Mononuclear cell (primary cell): Measurements from ENCODE around the gene MYO10. TPM values are rescaled to one million over a fixed set of nuclear protein-coding genes. Genes with fewer than 3 reads are reported as not detected.

Source experiments
- H3K27me3 ChIP-seq: 2 replicates; pipeline ENCODE4 v1.6.0; 2011; ENCODE audit warnings: low read length, control low read depth; ENCODE audit not compliant: insufficient read depth
- H3K4me1 ChIP-seq: 2 replicates; pipeline ENCODE4 v1.5.1; 2011; ENCODE audit warnings: mild to moderate bottlenecking, low read length, control low read depth; ENCODE audit not compliant: insufficient read depth
- H3K4me3 ChIP-seq: 2 replicates; pipeline ENCODE4 v1.5.1; 2011; ENCODE audit warnings: mild to moderate bottlenecking, low read length, moderate library complexity
- H3K9me3 ChIP-seq: 2 replicates; pipeline ENCODE4 v1.5.1; 2011; ENCODE audit warnings: low read depth, mild to moderate bottlenecking, control low read depth, low read length
- total RNA-seq: library from RNA; depleted of rRNA; stranded (reverse); fragments of >200 nt; gene quantifications from one replicate; pipeline ENCODE4 v1.2.3, GENCODE V29; 2012

Gene MYO10
- total RNA-seq, 1 donor = 1.0 TPM

GRCh38 chr5:16815432-16815831 lies 120.7 kb downstream of the MYO10 start:
- no peaks in the 10 kb centered on the region for H3K4me1 ChIP-seq
- H3K27me3 ChIP-seq = no peaks in the 10 kb centered on the region
- H3K4me3 ChIP-seq = no peak overlapping the region
- no peaks in the 10 kb centered on the region for H3K9me3 ChIP-seq

DNA sequence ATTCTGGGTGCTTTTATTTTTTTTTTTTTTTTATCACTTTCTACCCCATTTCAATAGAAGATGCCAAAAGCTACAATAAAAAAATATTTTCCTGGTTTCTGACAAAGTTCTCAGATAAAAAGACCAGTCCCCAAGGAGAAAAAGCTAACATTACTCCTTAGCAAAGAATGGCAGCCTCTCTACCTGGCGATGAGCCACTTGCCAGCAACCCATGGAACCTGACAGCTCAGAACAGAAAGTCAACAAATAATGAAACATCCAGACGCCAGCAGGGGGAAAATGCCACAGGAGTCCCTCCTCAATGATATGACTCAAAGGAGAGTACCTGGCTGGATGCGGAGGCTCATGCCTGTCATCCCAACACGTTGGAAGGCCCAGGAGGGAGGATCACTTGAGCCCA lies 123.2 kb downstream of the MYO10 start:
- H3K9me3 ChIP-seq = no peaks in the 10 kb centered on the region
- H3K4me1 ChIP-seq = no peaks in the 10 kb centered on the region
- H3K4me3 ChIP-seq = no peak overlapping the region
- no peaks in the 10 kb centered on the region for H3K27me3 ChIP-seq

GRCh38 chr5:16812448-16812847 lies 123.6 kb downstream of the MYO10 start:
- Histone ChIP-seq H3K4me1 (no peaks in the 10 kb centered on the region), H3K9me3 (no peaks in the 10 kb centered on the region), H3K4me3 (no peak overlapping the region), H3K27me3 (no peaks in the 10 kb centered on the region)

DNA sequence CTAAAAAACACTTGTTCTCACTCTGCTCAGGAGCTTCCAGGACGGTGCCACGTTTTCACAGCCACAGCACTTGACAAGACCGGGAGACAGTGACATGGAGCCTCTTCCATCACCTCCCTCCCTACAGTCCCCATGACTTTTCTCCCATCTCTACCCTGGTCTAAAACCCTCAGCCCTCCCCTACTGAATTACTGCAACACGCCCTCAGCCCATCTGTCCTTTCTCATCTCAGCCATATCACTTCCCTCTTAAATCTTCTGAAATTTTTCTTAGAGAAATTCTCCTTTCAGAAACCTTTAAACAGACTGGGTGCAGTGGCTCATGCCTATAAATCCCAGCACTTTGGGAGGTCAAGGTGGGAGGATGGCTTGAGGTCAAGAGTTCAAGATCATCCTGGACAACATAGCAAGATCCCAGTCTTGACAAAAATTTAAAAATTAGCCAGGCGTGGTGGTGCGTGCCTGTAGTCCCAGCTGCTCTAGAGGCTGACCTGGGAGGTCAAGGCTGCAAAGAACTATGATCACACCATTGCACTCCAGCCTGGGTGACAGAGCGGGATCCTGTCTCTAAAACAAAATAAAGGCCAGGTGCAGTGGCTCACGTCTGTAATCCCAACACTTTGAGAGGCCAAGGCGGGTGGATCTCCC lies 125.8 kb downstream of the MYO10 start:
- no peak overlapping the region for H3K4me3 ChIP-seq
- H3K9me3 ChIP-seq = no peaks in the 10 kb centered on the region
- no peaks in the 10 kb centered on the region for H3K27me3 ChIP-seq
- no peaks in the 10 kb centered on the region for H3K4me1 ChIP-seq

GRCh38 chr5:16809395-16810207 lies 126.5 kb downstream of the MYO10 start:
- Histone ChIP-seq H3K27me3 (no peaks in the 10 kb centered on the region), H3K4me1 (no peaks in the 10 kb centered on the region), H3K4me3 (no peak overlapping the region), H3K9me3 (no peaks in the 10 kb centered on the region)

- Histone ChIP-seq H3K4me1 (no peaks in the 10 kb centered on the region), H3K9me3 (no peaks in the 10 kb centered on the region), H3K4me3 (no peak overlapping the region), H3K27me3 (no peaks in the 10 kb centered on the region)
Measured at GRCh38 chr5:16809010-16809394, 127.1 kb downstream of the MYO10 start.

GRCh38 chr5:16808021-16808420 lies 128.1 kb downstream of the MYO10 start:
- H3K4me1 ChIP-seq = no peaks in the 10 kb centered on the region
- H3K9me3 ChIP-seq = no peaks in the 10 kb centered on the region
- no peaks in the 10 kb centered on the region for H3K27me3 ChIP-seq
- H3K4me3 ChIP-seq = no peak overlapping the region

GRCh38 chr5:16807547-16807864 lies 128.6 kb downstream of the MYO10 start:
- Histone ChIP-seq H3K4me3 (no peak overlapping the region), H3K4me1 (no peaks in the 10 kb centered on the region), H3K9me3 (no peaks in the 10 kb centered on the region), H3K27me3 (no peaks in the 10 kb centered on the region)

GRCh38 chr5:16806711-16807546 lies 129.2 kb downstream of the MYO10 start:
- no peaks in the 10 kb centered on the region for H3K4me1 ChIP-seq
- H3K4me3 ChIP-seq = no peak overlapping the region

GRCh38 chr5:16805486-16805885 lies 130.6 kb downstream of the MYO10 start:
- Histone ChIP-seq H3K9me3 (no peaks in the 10 kb centered on the region), H3K4me1 (no peaks in the 10 kb centered on the region), H3K4me3 (no peak overlapping the region), H3K27me3 (no peaks in the 10 kb centered on the region)

More at GRCh38 chr5:16806711-16807546, 129.2 kb downstream of the MYO10 start:
- H3K27me3 ChIP-seq = no peaks in the 10 kb centered on the region
- H3K9me3 ChIP-seq = no peaks in the 10 kb centered on the region

DNA sequence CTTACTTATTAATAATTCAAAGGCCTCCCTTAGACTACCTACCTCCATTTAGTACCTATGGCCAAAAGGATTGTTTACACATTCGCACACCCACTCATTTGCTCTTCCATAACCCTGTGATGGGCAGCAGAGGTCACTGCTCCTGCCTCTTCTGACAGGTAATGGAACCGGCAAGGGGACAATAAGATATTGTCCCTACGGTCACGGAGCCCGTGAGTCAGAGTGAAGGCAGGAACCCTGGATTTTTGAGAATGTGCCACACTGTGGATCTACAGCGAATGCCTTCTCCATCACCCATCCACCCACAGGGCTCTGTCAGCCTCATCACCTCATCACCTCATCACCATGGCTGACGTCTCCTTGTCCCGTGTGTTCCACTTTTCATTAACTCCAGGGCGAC lies 132.3 kb downstream of the MYO10 start:
- no peak overlapping the region for H3K4me3 ChIP-seq
- H3K4me1 ChIP-seq = no peaks in the 10 kb centered on the region
- no peaks in the 10 kb centered on the region for H3K9me3 ChIP-seq
- no peaks in the 10 kb centered on the region for H3K27me3 ChIP-seq

DNA sequence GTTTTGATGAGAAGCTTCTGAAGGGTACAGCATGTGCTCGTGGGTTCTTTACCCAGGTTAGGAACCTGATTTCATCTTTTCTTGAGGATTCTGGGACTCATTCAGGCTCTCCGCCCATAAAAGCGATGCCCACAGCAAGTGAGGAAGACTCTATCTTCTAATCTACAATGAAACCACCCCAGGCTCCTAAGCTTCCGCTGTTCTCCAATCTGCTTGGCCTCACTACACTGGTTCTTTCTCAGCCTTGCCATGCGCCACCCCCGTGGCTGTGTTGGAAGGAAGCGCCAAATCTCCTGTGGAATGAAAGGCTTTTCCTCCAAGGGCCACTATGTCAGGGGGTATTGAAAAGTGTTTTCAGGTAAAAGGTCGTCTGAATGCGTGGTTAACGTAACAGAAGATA lies 135.6 kb downstream of the MYO10 start:
- no peaks in the 10 kb centered on the region for H3K9me3 ChIP-seq
- H3K4me3 ChIP-seq = no peak overlapping the region
- no peaks in the 10 kb centered on the region for H3K27me3 ChIP-seq
- H3K4me1 ChIP-seq = no peaks in the 10 kb centered on the region

DNA sequence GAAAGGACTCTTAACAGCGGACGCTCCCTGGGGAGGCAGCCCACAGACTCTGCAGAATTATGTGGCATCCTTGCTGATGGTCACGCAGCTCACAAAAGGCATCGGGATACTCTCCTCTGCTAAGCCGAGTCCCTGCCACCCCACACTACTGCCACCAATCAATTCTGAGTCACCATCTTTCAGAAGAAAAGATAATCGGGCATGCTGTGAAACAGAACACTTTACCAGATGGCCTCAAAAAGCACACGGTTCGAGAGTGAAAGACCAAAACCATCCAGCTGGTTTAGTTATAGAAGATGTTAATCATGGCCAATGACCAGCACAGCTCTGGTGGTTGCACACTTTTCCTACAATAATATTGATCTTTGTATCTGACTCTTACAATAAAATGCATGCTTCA lies 136.3 kb downstream of the MYO10 start:
- Histone ChIP-seq H3K4me1 (no peaks in the 10 kb centered on the region), H3K9me3 (no peaks in the 10 kb centered on the region), H3K27me3 (no peaks in the 10 kb centered on the region), H3K4me3 (no peak overlapping the region)

DNA sequence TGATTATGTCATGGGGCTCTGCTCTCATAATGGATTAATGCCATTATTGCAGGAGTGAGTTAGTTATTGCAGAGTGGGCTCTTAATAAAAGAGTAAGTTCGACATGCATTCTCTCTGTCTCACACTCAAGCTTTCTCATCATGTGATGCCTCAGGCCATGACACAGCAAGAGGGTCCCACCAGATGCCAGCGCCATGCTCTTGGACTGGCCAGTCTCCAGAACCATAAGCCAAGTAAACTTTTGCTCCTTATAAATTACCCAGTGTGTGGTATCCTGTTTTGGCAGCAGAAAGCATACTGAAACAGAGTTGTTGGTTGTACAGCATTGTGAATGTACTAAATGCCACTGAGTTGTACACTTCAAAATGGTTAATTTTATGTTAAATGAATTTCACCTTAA lies 138.1 kb downstream of the MYO10 start:
- Histone ChIP-seq H3K27me3 (no peaks in the 10 kb centered on the region), H3K4me3 (no peak overlapping the region), H3K4me1 (no peaks in the 10 kb centered on the region), H3K9me3 (no peaks in the 10 kb centered on the region)

GRCh38 chr5:16794269-16794913 lies 141.7 kb downstream of the MYO10 start:
- H3K4me1 ChIP-seq = no peaks in the 10 kb centered on the region
- H3K9me3 ChIP-seq = no peaks in the 10 kb centered on the region
- H3K4me3 ChIP-seq = no peak overlapping the region
- H3K27me3 ChIP-seq = no peaks in the 10 kb centered on the region
